Dermis blood vessel endothelial cell (primary cell): ENCODE data around the gene MRPL21. TPM values are rescaled to one million over a fixed set of nuclear protein-coding genes. Genes with fewer than 3 reads are reported as not detected.
A peak's percentile ranks its signal among the peaks of the same experiment; 100 is the strongest.
"Not testable (repeated sequence)": the region's sequence is repeated elsewhere in the genome, so short reads cannot be mapped to it uniquely, and the experiment has no call there.

Source experiments
- DNase-seq: peaks from one replicate; pipeline ENCODE4 v3.0.0; 2010
- total RNA-seq: library from RNA; depleted of rRNA; stranded (reverse); fragments of >200 nt; gene quantifications from 2 replicates; pipeline ENCODE4 v1.2.3, GENCODE V29; 2014

The MRPL21 gene
- total RNA-seq, 1 donor from 2014 or later: 50.5 TPM

GRCh38 chr11:68908273-68908672 is 4.6 kb upstream of the MRPL21 start:
- no peak for DNase-seq

- no peak for DNase-seq
These were observed 2.1 kb upstream of the MRPL21 start for GRCh38 chr11:68905421-68906360.

GRCh38 chr11:68904248-68904847 is 716 bp upstream of the MRPL21 start:
- peak; percentile 57 for DNase-seq

GRCh38 chr11:68900835-68901381 is 2.7 kb downstream of the MRPL21 start:
- no peak for DNase-seq

- DNase-seq: no peak
These were observed 6.2 kb downstream of the MRPL21 start for GRCh38 chr11:68897441-68897840.

- DNase-seq: no peak
These were observed 7.3 kb downstream of the MRPL21 start for GRCh38 chr11:68896171-68896959.

- no peak for DNase-seq
These were observed 10.3 kb downstream of the MRPL21 start for GRCh38 chr11:68893282-68893681.

GRCh38 chr11:68892576-68892975 is 11.1 kb downstream of the MRPL21 start:
- no peak for DNase-seq

- DNase-seq: no peak
These were observed 12.2 kb downstream of the MRPL21 start for GRCh38 chr11:68891351-68891948.

- DNase-seq: peak; percentile 87
These were observed 13.0 kb downstream of the MRPL21 start for GRCh38 chr11:68890490-68891231.

- peak; percentile 50 for DNase-seq
These were observed 13.6 kb downstream of the MRPL21 start for GRCh38 chr11:68889948-68890446.

GRCh38 chr11:68884827-68885226 is 18.8 kb downstream of the MRPL21 start:
- DNase-seq: not testable (repeated sequence)

GRCh38 chr11:68882391-68882790 is 21.2 kb downstream of the MRPL21 start:
- DNase-seq: no peak

- no peak for DNase-seq
These were observed 22.3 kb downstream of the MRPL21 start for GRCh38 chr11:68881320-68881719.

GRCh38 chr11:68880851-68881250 is 22.8 kb downstream of the MRPL21 start:
- DNase-seq: no peak

- DNase-seq: no peak
These were observed 25.6 kb downstream of the MRPL21 start for GRCh38 chr11:68878022-68878421.

- DNase-seq: peak; percentile 48
These were observed 31.2 kb downstream of the MRPL21 start for GRCh38 chr11:68872216-68873003.

GRCh38 chr11:68870470-68870869 is 33.2 kb downstream of the MRPL21 start:
- DNase-seq: no peak

GRCh38 chr11:68868221-68868835 is 35.3 kb downstream of the MRPL21 start:
- DNase-seq: no peak

GRCh38 chr11:68867066-68867465 is 36.6 kb downstream of the MRPL21 start:
- DNase-seq: no peak
